A549 (cell line): Measurements from ENCODE around the gene UROC1. TPM values are rescaled to one million over a fixed set of nuclear protein-coding genes. Genes with fewer than 3 reads are reported as not detected.

Experiments used
- ATAC-seq, 2 experiments: fragments of 200-7000 bp in 1 of 2; fragments of >200 bp in 1 of 2; cut with Nextera tagmentation in 1 of 2; cut with Tn5 transposase in 1 of 2; 3 replicates each; pipeline versions ENCODE4 v1.8.0 to v1.9.1; 2018 to 2020; ENCODE audit warnings: mild to moderate bottlenecking in 1 of 2, moderate library complexity in 1 of 2
- CTCF ChIA-PET: fragments of 300-600 bp; sonication (Branson Sonifier 250); formaldehyde crosslinking; extraction: SDS; loops from one replicate; lab custom pipeline; 2021; ENCODE audit warnings: antibody characterized with exemption, inconsistent platforms; lab: Yijun Ruan, JAX
- POLR2A ChIA-PET: fragments of 350-600 bp; formaldehyde crosslinking; extraction: SDS; loops from one replicate; lab custom pipeline; 2021; ENCODE audit warnings: antibody characterized with exemption, inconsistent platforms; lab: Yijun Ruan, JAX
- DNase-seq, 2 experiments: peaks; one replicate each; pipeline versions ENCODE4 v3.0.0 to v3.0.0-alpha.2; 2011 to 2016; ENCODE audit warnings: low read depth in 1 of 2, low spot score in 1 of 2
- FAIRE-seq: peaks from 2 replicates; lab custom pipeline; 2011; peaks lifted over from hg19 to GRCh38; lab: Jason Lieb, UNC
- H3K27ac ChIP-seq, 2 experiments: fragments of >200 bp; sonication (Bioruptor Twin); formaldehyde crosslinking; 3 replicates each; pipeline ENCODE4 v1.5.1; 2016 to 2017
- H3K4me1 ChIP-seq: fragments of >200 bp; sonication (Bioruptor Twin); formaldehyde crosslinking; 3 replicates; pipeline ENCODE4 v1.6.1; 2016
- H3K4me2 ChIP-seq: fragments of >200 bp; sonication (Bioruptor Twin); formaldehyde crosslinking; 3 replicates; pipeline ENCODE4 v1.6.1; 2016
- H3K4me3 ChIP-seq: fragments of >200 bp; sonication (Bioruptor Twin); formaldehyde crosslinking; 3 replicates; pipeline ENCODE4 v1.5.1; 2016
- H3K9me3 ChIP-seq: fragments of >200 bp; sonication (Bioruptor Twin); formaldehyde crosslinking; 3 replicates; pipeline ENCODE4 v1.6.1; 2016
- BHLHE40 ChIP-seq: IDR thresholded peaks from 2 replicates; pipeline ENCODE4 v1.6.1; 2012; ENCODE audit warnings: low read depth, low read length, inconsistent platforms
- CBX2 ChIP-seq: fragments of 200-600 bp; sonication (generic); IDR thresholded peaks from 2 replicates; pipeline ENCODE4 v1.6.1; 2016; ENCODE audit warnings: low read depth, mild to moderate bottlenecking, borderline replicate concordance
- CBX8 ChIP-seq: fragments of 200-600 bp; sonication (generic); IDR thresholded peaks from 2 replicates; pipeline ENCODE4 v1.6.1; 2016
- CHD4 ChIP-seq: fragments of 200-600 bp; sonication (generic); IDR thresholded peaks from 2 replicates; pipeline ENCODE4 v1.6.1; 2016; ENCODE audit warnings: antibody characterized with exemption, mild to moderate bottlenecking, borderline replicate concordance
- EP300 ChIP-seq, 2 experiments: fragments of >200 bp; sonication (Bioruptor Twin); formaldehyde crosslinking; IDR thresholded peaks; 2 replicates in 1 of 2; 3 replicates in 1 of 2; pipeline ENCODE4 v1.6.1; 2016 to 2017
- FOSB ChIP-seq: fragments of 250-450 bp; sonication (Bioruptor Pico); IDR thresholded peaks from 2 replicates; pipeline ENCODE4 v1.5.0; 2020; ENCODE audit warnings: mild to moderate bottlenecking, moderate library complexity
- FOSL2 ChIP-seq, 2 experiments: fragments of 450-650 bp in 1 of 2; fragments of >200 bp in 1 of 2; sonication (Bioruptor Twin) in 1 of 2; formaldehyde crosslinking; IDR thresholded peaks; 2 replicates each; pipeline versions ENCODE4 v1.5.0 to v1.6.1; 2016 to 2020; ENCODE audit warnings: mild to moderate bottlenecking in 1 of 2, moderate library complexity in 1 of 2
- GATA3 ChIP-seq: IDR thresholded peaks from 2 replicates; pipeline ENCODE4 v1.6.1; 2012; ENCODE audit warnings: borderline replicate concordance
- HOXA7 ChIP-seq: fragments of 250-450 bp; sonication (Bioruptor Pico); IDR thresholded peaks from 2 replicates; pipeline ENCODE4 v1.5.0; 2020; ENCODE audit warnings: mild to moderate bottlenecking, moderate library complexity
- HOXB13 ChIP-seq: fragments of 250-450 bp; sonication (Bioruptor Pico); IDR thresholded peaks from 2 replicates; pipeline ENCODE4 v1.5.0; 2020; ENCODE audit warnings: low read depth, mild to moderate bottlenecking, moderate library complexity
- JUN ChIP-seq, 2 experiments: fragments of >200 bp; sonication (Bioruptor Twin); formaldehyde crosslinking; IDR thresholded peaks; 2 replicates in 1 of 2; 3 replicates in 1 of 2; pipeline ENCODE4 v1.6.1; 2016 to 2017
- MAZ ChIP-seq: fragments of 150-350 bp; IDR thresholded peaks from 2 replicates; pipeline ENCODE4 v1.6.1; 2014; ENCODE audit warnings: antibody characterized with exemption, low read depth, low read length, borderline replicate concordance
- NFE2L2 ChIP-seq: fragments of 150-350 bp; conservative IDR thresholded peaks from 2 replicates; pipeline ENCODE4 v1.6.1; 2014; ENCODE audit warnings: low read length
- POLR2AphosphoS2 ChIP-seq: conservative IDR thresholded peaks from 2 replicates; pipeline ENCODE4 v1.6.1; 2012; ENCODE audit warnings: low read length, improper control_type of control experiment, inconsistent platforms
- RARB ChIP-seq: fragments of 250-450 bp; sonication (Bioruptor Pico); IDR thresholded peaks from 2 replicates; pipeline ENCODE4 v1.8.0; 2021; ENCODE audit warnings: mild to moderate bottlenecking, moderate library complexity
- RFX5 ChIP-seq: fragments of 450-650 bp; IDR thresholded peaks from 2 replicates; pipeline ENCODE4 v1.7.1; 2014; ENCODE audit warnings: antibody characterized with exemption, mild to moderate bottlenecking, moderate library complexity
- TFCP2L1 ChIP-seq: fragments of 250-450 bp; sonication (Bioruptor Pico); IDR thresholded peaks from 2 replicates; pipeline ENCODE4 v1.5.0; 2021; ENCODE audit warnings: mild to moderate bottlenecking
- TP53 ChIP-seq: fragments of 250-450 bp; sonication (Bioruptor Pico); IDR thresholded peaks from 2 replicates; pipeline ENCODE4 v1.5.0; 2021; ENCODE audit warnings: mild to moderate bottlenecking, moderate library complexity
- ZFP36 ChIP-seq: fragments of 450-650 bp; IDR thresholded peaks from 2 replicates; pipeline ENCODE4 v1.6.1; 2014; ENCODE audit warnings: borderline replicate concordance; ENCODE audit not compliant: partially characterized antibody
- WGBS: methylation state at CpG from one replicate; pipeline ENCODE4 v1.1.6; 2017; ENCODE audit errors: missing lambda C conversion rate; 5-methylcytosine and 5-hydroxymethylcytosine counted together
- polyA plus RNA-seq, 4 experiments: library from polyadenylated mRNA; depleted of rRNA in 3 of 4; stranded (reverse); fragments of >200 nt; fragmentation: RNase III in 1 of 4; extraction: RNeasy Plus Mini Kit Qiagen cat#74134 plus additional on column Dnase treatment in 1 of 4; gene quantifications; 2 replicates in 3 of 4; 3 replicates in 1 of 4; pipeline ENCODE4 v1.2.3, GENCODE V29; 2011 to 2017
- TF ChIP-seq, protein P1 (sequence below): IDR thresholded peaks from 2 replicates; pipeline ENCODE4 v1.6.1; 2012; ENCODE audit warnings: low read depth, borderline replicate concordance
- TF ChIP-seq, protein P2 (sequence below): fragments of 200-600 bp; sonication (generic); IDR thresholded peaks from 2 replicates; pipeline ENCODE4 v1.6.1; 2016; ENCODE audit warnings: antibody characterized with exemption, mild to moderate bottlenecking, moderate library complexity
- TF ChIP-seq, protein P3 (sequence below): fragments of >200 bp; sonication (Bioruptor Twin); formaldehyde crosslinking; IDR thresholded peaks from 3 replicates; pipeline ENCODE4 v1.5.1; 2016
- TF ChIP-seq, protein P4 (sequence below): fragments of >200 bp; sonication (Bioruptor Twin); formaldehyde crosslinking; IDR thresholded peaks from 2 replicates; pipeline ENCODE4 v1.6.1; 2016
- TF ChIP-seq, protein P5 (sequence below): fragments of 250-450 bp; sonication (Bioruptor Pico); IDR thresholded peaks from 2 replicates; pipeline ENCODE4 v1.5.0; 2020; ENCODE audit warnings: low read depth, mild to moderate bottlenecking, moderate library complexity
- TF ChIP-seq, protein P6 (sequence below): fragments of 450-650 bp; IDR thresholded peaks from 2 replicates; pipeline ENCODE4 v1.6.1; 2014; ENCODE audit warnings: antibody characterized with exemption

The UROC1 gene
- polyA plus RNA-seq, 2 of the 4 experiments (the other 2 are of a cell fraction): not detected

DNA sequence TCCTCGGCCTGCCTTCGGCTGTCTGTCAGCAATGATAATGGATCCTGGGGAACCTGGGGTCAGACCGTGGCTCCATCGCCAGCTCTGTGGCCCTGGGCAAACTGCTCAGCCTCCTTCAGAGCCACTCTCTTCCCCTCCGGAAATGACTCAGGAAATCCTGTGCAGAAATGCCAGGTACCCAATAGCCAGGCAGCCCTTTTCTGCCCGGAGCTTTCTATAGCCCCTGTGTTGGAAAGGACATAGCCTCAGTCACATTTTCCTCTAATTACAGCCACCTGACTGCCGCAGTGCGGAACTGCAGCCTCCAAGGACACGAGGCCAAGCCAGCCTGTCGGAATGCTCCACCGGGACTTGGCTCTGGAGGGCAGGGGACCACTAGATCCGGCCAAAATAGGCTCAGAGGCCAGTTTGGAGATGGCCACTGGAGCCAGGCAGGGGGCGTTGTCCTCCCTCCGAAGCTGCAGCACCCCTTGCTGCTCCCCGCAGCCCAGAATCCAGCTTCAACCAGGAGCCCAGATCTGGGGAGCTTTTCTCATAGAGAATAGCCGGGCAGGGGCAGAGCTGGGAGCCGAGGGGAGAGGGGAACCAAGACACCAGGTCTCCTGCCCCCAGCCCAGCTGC lies 30.3 kb downstream of the UROC1 start:
- ATAC-seq: peak in 1 of 2 experiments; percentile 39; a peak in 2 of 6 replicates
- no peak for TF ChIP-seq NFE2L2
- TF ChIP-seq HOXB13: no peak
- TF ChIP-seq FOSL2 (IDR thresholded peaks at IDR 0.05): no peak
- no peak for TF ChIP-seq FOSL2 (CRISPR knock-in tag; IDR thresholded peaks at IDR 0.05)
- no peak for TF ChIP-seq POLR2AphosphoS2
- no peak for TF ChIP-seq HOXA7 (CRISPR knock-in tag)
- no peak for TF ChIP-seq TP53 (CRISPR knock-in tag)
- TF ChIP-seq EP300 (IDR thresholded peaks at IDR 0.05): no peak
- TF ChIP-seq, protein P1, sequence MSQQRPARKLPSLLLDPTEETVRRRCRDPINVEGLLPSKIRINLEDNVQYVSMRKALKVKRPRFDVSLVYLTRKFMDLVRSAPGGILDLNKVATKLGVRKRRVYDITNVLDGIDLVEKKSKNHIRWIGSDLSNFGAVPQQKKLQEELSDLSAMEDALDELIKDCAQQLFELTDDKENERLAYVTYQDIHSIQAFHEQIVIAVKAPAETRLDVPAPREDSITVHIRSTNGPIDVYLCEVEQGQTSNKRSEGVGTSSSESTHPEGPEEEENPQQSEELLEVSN: no peak
- TF ChIP-seq FOSB: no peak
- no peak for TF ChIP-seq CHD4
- TF ChIP-seq CBX8: no peak
- no peak for TF ChIP-seq RFX5
- TF ChIP-seq TFCP2L1: no peak
- no peak for TF ChIP-seq CBX2
- TF ChIP-seq, all 56 proteins: peak for 0
- CTCF ChIA-PET: no interaction called here

DNA sequence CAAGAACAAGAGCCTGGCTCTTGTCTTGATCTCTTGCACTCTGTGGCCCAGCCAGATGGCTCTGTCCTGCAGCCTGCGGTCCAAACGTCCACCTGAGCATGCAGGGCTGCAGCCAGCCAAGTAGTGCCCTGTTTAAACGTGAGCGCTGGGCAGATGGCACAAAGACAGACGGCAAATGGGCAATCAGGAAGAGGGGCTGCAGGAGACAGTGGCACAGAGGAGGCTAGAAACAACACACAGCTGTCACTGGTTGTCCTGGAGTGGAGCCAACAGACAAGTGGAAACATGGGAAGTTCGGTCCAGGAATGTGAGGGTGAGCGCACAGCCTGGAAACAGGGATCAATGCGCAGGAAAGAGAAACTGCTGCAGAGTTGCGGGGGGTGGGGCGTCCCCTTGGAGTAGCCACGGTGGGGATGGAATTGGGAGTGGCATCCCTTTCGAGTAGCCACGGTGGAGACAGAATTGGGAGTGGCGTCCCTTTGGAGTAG lies 31.2 kb downstream of the UROC1 start:
- CTCF ChIA-PET: no interaction called here
- no peak for FAIRE-seq
- 78% methylated on average over 12 of the region's 14 CpGs for WGBS

More for the DNA sequence above, 30.3 kb downstream of the UROC1 start:
- Histone ChIP-seq H3K4me3 (no peak overlapping the region), H3K4me1 (no peaks in the 10 kb centered on the region), H3K27ac (no peak overlapping the region), H3K4me2 (no peak overlapping the region), H3K9me3 (no peaks in the 10 kb centered on the region)
- 61% methylated on average over 6 of the region's 17 CpGs for WGBS
- no peak for FAIRE-seq
- no peak for DNase-seq
- POLR2A ChIA-PET: no interaction called here

More for the DNA sequence above, 31.2 kb downstream of the UROC1 start:
- Histone ChIP-seq H3K4me1 (no peaks in the 10 kb centered on the region), H3K9me3 (no peaks in the 10 kb centered on the region), H3K27ac (no peak overlapping the region), H3K4me3 (no peak overlapping the region), H3K4me2 (no peak overlapping the region)
- ATAC-seq: no peak
- no peak for DNase-seq
- TF ChIP-seq RARB (CRISPR knock-in tag) (no peak), JUN (IDR thresholded peaks at IDR 0.05) (no peak), GATA3 (no peak), CBX8 (no peak), EP300 (IDR thresholded peaks at IDR 0.05) (no peak), TFCP2L1 (no peak), FOSL2 (IDR thresholded peaks at IDR 0.05) (no peak), FOSL2 (CRISPR knock-in tag; IDR thresholded peaks at IDR 0.05) (no peak), TP53 (CRISPR knock-in tag) (no peak), POLR2AphosphoS2 (no peak), HOXB13 (no peak), MAZ (no peak), BHLHE40 (no peak), ZFP36 (no peak)
- TF ChIP-seq, protein P2, sequence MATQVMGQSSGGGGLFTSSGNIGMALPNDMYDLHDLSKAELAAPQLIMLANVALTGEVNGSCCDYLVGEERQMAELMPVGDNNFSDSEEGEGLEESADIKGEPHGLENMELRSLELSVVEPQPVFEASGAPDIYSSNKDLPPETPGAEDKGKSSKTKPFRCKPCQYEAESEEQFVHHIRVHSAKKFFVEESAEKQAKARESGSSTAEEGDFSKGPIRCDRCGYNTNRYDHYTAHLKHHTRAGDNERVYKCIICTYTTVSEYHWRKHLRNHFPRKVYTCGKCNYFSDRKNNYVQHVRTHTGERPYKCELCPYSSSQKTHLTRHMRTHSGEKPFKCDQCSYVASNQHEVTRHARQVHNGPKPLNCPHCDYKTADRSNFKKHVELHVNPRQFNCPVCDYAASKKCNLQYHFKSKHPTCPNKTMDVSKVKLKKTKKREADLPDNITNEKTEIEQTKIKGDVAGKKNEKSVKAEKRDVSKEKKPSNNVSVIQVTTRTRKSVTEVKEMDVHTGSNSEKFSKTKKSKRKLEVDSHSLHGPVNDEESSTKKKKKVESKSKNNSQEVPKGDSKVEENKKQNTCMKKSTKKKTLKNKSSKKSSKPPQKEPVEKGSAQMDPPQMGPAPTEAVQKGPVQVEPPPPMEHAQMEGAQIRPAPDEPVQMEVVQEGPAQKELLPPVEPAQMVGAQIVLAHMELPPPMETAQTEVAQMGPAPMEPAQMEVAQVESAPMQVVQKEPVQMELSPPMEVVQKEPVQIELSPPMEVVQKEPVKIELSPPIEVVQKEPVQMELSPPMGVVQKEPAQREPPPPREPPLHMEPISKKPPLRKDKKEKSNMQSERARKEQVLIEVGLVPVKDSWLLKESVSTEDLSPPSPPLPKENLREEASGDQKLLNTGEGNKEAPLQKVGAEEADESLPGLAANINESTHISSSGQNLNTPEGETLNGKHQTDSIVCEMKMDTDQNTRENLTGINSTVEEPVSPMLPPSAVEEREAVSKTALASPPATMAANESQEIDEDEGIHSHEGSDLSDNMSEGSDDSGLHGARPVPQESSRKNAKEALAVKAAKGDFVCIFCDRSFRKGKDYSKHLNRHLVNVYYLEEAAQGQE: no peak
- TF ChIP-seq, protein P3, sequence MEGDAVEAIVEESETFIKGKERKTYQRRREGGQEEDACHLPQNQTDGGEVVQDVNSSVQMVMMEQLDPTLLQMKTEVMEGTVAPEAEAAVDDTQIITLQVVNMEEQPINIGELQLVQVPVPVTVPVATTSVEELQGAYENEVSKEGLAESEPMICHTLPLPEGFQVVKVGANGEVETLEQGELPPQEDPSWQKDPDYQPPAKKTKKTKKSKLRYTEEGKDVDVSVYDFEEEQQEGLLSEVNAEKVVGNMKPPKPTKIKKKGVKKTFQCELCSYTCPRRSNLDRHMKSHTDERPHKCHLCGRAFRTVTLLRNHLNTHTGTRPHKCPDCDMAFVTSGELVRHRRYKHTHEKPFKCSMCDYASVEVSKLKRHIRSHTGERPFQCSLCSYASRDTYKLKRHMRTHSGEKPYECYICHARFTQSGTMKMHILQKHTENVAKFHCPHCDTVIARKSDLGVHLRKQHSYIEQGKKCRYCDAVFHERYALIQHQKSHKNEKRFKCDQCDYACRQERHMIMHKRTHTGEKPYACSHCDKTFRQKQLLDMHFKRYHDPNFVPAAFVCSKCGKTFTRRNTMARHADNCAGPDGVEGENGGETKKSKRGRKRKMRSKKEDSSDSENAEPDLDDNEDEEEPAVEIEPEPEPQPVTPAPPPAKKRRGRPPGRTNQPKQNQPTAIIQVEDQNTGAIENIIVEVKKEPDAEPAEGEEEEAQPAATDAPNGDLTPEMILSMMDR: no peak
- TF ChIP-seq, protein P4, sequence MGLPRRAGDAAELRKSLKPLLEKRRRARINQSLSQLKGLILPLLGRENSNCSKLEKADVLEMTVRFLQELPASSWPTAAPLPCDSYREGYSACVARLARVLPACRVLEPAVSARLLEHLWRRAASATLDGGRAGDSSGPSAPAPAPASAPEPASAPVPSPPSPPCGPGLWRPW: no peak
- TF ChIP-seq, protein P5, sequence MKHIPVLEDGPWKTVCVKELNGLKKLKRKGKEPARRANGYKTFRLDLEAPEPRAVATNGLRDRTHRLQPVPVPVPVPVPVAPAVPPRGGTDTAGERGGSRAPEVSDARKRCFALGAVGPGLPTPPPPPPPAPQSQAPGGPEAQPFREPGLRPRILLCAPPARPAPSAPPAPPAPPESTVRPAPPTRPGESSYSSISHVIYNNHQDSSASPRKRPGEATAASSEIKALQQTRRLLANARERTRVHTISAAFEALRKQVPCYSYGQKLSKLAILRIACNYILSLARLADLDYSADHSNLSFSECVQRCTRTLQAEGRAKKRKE (CRISPR knock-in tag): no peak
- TF ChIP-seq, protein P6, sequence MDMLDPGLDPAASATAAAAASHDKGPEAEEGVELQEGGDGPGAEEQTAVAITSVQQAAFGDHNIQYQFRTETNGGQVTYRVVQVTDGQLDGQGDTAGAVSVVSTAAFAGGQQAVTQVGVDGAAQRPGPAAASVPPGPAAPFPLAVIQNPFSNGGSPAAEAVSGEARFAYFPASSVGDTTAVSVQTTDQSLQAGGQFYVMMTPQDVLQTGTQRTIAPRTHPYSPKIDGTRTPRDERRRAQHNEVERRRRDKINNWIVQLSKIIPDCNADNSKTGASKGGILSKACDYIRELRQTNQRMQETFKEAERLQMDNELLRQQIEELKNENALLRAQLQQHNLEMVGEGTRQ: no peak
- POLR2A ChIA-PET: no interaction called here
